ENCODE data around the gene MPDU1. TPM values are rescaled to one million over a fixed set of nuclear protein-coding genes. Genes with fewer than 3 reads are reported as not detected.

Gene MPDU1
- total and polyA plus RNA-seq, 2 of the 13 experiments (the other 11 are each of a cell fraction or from before 2014, with no cell fraction given) = 112 to 167 TPM

DNA sequence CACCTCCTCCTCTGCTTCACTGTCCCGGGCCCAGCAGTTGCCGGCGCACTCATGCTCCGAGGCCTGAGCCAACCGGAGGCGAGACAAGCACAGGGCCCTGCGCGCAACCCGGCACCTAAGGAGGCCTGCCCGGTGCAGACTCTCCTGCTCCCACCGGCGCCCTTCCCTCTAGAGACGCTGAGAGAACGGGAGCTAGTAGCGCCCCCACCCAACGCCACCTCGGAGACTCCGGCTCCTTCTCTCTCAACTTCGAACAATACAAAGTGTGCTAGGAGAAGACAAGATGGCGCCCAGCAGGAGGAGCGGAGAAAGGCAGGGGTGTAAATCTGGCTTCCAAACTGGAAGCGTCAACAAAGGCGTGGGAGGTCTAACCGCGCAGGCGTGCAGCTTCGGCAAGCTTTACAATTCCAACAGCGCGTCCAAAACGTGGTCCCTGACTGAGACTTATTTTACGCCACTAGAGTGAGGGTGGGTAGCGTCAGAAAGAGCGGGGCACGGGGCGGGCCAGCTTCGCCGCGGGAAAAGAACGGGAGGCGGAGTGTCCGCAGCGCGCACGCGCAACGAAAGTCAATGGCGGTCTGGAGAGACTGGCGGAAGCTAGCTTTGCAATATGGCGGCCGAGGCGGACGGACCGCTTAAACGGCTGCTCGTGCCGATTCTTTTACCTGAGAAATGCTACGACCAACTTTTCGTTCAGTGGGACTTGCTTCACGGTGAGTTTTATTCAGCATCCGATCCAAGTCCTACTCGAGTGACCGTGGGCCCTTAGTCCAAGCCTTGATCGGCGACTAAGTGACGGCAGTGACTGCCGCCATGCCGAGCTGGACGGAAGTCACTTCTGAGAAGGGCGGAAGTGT, at the start of gene MPDU1 (continued):
- no peak for TF ChIP-seq HOXA7 (CRISPR knock-in tag; IDR thresholded peaks at IDR 0.05)
- no peak for TF ChIP-seq ZNF530 (CRISPR knock-in tag; IDR thresholded peaks at IDR 0.05; ENCODE audit: low read depth)
- no peak for TF ChIP-seq PAF1 (CRISPR knock-in tag; IDR thresholded peaks at IDR 0.05)
- TF ChIP-seq MBD4 (IDR thresholded peaks at IDR 0.05; ENCODE audit: borderline replicate concordance, low read length) = no peak
- no peak for TF ChIP-seq KDM1A (CRISPR knock-in tag; IDR thresholded peaks at IDR 0.05)
- no peak for TF ChIP-seq ZNF382 (CRISPR knock-in tag; IDR thresholded peaks at IDR 0.05; ENCODE audit: borderline replicate concordance)
- no peak for TF ChIP-seq ZNF496 (CRISPR knock-in tag; IDR thresholded peaks at IDR 0.05; ENCODE audit: insufficient replicate concordance)
- 0 out of 2 replicates have a peak, but pooled peaks have one; percentile 17 for TF ChIP-seq ZNF678 (CRISPR knock-in tag; IDR thresholded peaks at IDR 0.05)
- no peak for TF ChIP-seq JUND (CRISPR knock-in tag; IDR thresholded peaks at IDR 0.05)
- no peak for TF ChIP-seq ZNF264 (CRISPR knock-in tag; IDR thresholded peaks at IDR 0.05)
- peak; percentile 68 for TF ChIP-seq ATF7-NPFF (CRISPR knock-in tag; IDR thresholded peaks at IDR 0.05; ENCODE audit: low read depth)
- TF ChIP-seq ZNF83 (CRISPR knock-in tag; IDR thresholded peaks at IDR 0.05; ENCODE audit: borderline replicate concordance) = no peak
- TF ChIP-seq, protein P1, sequence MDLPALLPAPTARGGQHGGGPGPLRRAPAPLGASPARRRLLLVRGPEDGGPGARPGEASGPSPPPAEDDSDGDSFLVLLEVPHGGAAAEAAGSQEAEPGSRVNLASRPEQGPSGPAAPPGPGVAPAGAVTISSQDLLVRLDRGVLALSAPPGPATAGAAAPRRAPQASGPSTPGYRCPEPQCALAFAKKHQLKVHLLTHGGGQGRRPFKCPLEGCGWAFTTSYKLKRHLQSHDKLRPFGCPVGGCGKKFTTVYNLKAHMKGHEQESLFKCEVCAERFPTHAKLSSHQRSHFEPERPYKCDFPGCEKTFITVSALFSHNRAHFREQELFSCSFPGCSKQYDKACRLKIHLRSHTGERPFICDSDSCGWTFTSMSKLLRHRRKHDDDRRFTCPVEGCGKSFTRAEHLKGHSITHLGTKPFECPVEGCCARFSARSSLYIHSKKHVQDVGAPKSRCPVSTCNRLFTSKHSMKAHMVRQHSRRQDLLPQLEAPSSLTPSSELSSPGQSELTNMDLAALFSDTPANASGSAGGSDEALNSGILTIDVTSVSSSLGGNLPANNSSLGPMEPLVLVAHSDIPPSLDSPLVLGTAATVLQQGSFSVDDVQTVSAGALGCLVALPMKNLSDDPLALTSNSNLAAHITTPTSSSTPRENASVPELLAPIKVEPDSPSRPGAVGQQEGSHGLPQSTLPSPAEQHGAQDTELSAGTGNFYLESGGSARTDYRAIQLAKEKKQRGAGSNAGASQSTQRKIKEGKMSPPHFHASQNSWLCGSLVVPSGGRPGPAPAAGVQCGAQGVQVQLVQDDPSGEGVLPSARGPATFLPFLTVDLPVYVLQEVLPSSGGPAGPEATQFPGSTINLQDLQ (CRISPR knock-in tag; IDR thresholded peaks at IDR 0.05) = no peak
- 0 out of 2 replicates have a peak, but pooled peaks have one; percentile 32 for TF ChIP-seq PREB (CRISPR knock-in tag; IDR thresholded peaks at IDR 0.05)
- no peak for TF ChIP-seq ZFYVE20 (CRISPR knock-in tag; IDR thresholded peaks at IDR 0.05; ENCODE audit: borderline replicate concordance, low read depth)
- TF ChIP-seq ZFP62 (CRISPR knock-in tag; IDR thresholded peaks at IDR 0.05) = no peak
- TF ChIP-seq, protein P2, sequence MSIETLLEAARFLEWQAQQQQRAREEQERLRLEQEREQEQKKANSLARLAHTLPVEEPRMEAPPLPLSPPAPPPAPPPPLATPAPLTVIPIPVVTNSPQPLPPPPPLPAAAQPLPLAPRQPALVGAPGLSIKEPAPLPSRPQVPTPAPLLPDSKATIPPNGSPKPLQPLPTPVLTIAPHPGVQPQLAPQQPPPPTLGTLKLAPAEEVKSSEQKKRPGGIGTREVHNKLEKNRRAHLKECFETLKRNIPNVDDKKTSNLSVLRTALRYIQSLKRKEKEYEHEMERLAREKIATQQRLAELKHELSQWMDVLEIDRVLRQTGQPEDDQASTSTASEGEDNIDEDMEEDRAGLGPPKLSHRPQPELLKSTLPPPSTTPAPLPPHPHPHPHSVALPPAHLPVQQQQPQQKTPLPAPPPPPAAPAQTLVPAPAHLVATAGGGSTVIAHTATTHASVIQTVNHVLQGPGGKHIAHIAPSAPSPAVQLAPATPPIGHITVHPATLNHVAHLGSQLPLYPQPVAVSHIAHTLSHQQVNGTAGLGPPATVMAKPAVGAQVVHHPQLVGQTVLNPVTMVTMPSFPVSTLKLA (IDR thresholded peaks at IDR 0.05) = no peak
- TF ChIP-seq ZNF12 (CRISPR knock-in tag; IDR thresholded peaks at IDR 0.05) = 0 out of 2 replicates have a peak, but pooled peaks have one; percentile 13
- no peak for TF ChIP-seq IRF9 (CRISPR knock-in tag; IDR thresholded peaks at IDR 0.05; ENCODE audit: borderline replicate concordance)
- peak; percentile 67 for TF ChIP-seq XRCC5 (optimal IDR thresholded peaks at IDR 0.05; ENCODE audit: low read length)
- no peak for TF ChIP-seq FOXP1 (IDR thresholded peaks at IDR 0.05)
- TF ChIP-seq FOXP1 (CRISPR knock-in tag; IDR thresholded peaks at IDR 0.05) = no peak
- peak; percentile 99 for TF ChIP-seq HOXA3 (CRISPR knock-in tag; IDR thresholded peaks at IDR 0.05)
- TF ChIP-seq RFXANK (CRISPR knock-in tag; IDR thresholded peaks at IDR 0.05) = no peak
- TF ChIP-seq PPARG (CRISPR knock-in tag; conservative IDR thresholded peaks at IDR 0.05) = peak; percentile 49; the same call in 1 of the 2 replicates
- TF ChIP-seq RXRA (CRISPR knock-in tag; IDR thresholded peaks at IDR 0.05) = peak; percentile 36

Measured in HepG2 (cell line).